ENCODE data around the gene IGFL2. TPM values are rescaled to one million over a fixed set of nuclear protein-coding genes. Genes with fewer than 3 reads are reported as not detected.
"Not testable (repeated sequence)": the region's sequence is repeated elsewhere in the genome, so short reads cannot be mapped to it uniquely, and the experiment has no call there.

Gene IGFL2
- total RNA-seq, 4 donors from 2014 or later, result not detected

GRCh38 chr19:46181388-46181779, 33.3 kb downstream of the IGFL2 start:
- intact Hi-C loops (cut with DNase I), result loop anchor here (10.0 kb wide), 1 partner anchor 97 kb away; no protein-coding TSS in a partner anchor
- Histone ChIP-seq H3K9me3 (no peaks in the 10 kb centered on the region), H3K4me3 (replicated peaks in 1 of 3) (no peak overlapping the region), H3K27ac (no peak overlapping the region), H3K4me1 (peaks cover 0 to 5% of the 10 kb centered on the region in 2 donors), H3K27me3 (no peaks in the 10 kb centered on the region), H3K36me3 (no peaks in the 10 kb centered on the region)
- DNase-seq, result peak; percentile 15 to 23
- 15 to 29% methylated on average over 6 of the region's 6 CpGs for WGBS, 2 donors
- TF ChIP-seq POLR2A (IDR thresholded peaks at IDR 0.05) (no peak), CTCF (IDR thresholded peaks at IDR 0.05) (no peak)

GRCh38 chr19:46182476-46182875, 34.4 kb downstream of the IGFL2 start:
- DNase-seq, result no peak
- Histone ChIP-seq H3K9me3 (no peaks in the 10 kb centered on the region), H3K27me3 (no peaks in the 10 kb centered on the region), H3K4me1 (peaks cover 0 to 5% of the 10 kb centered on the region in 2 donors), H3K27ac (no peak overlapping the region), H3K36me3 (no peaks in the 10 kb centered on the region), H3K4me3 (replicated peaks in 1 of 3) (no peak overlapping the region)
- 80 to 86% methylated on average over 8 of the region's 8 CpGs for WGBS, 2 donors
- TF ChIP-seq POLR2A (IDR thresholded peaks at IDR 0.05), result no peak
- TF ChIP-seq CTCF (IDR thresholded peaks at IDR 0.05), result no peak
- intact Hi-C loops (cut with DNase I), result loop anchor here (10.0 kb wide), 1 partner anchor 98 kb away; no protein-coding TSS in a partner anchor

- H3K36me3 ChIP-seq; H3K27me3 ChIP-seq; DNase-seq; H3K4me1 ChIP-seq; H3K9me3 ChIP-seq; H3K27ac ChIP-seq; H3K4me3 ChIP-seq (replicated peaks in 1 of 3): not testable (repeated sequence)
- intact Hi-C loops (cut with DNase I), result loop anchor here (10.0 kb wide), 1 partner anchor 100 kb away; no protein-coding TSS in a partner anchor
- 91 to 93% methylated on average over 6 of the region's 6 CpGs for WGBS, 2 donors
These were observed 37.0 kb downstream of the IGFL2 start for GRCh38 chr19:46184775-46185710.

GRCh38 chr19:46186101-46186716, 38.2 kb downstream of the IGFL2 start:
- Histone ChIP-seq H3K4me1 (peaks cover 0 to 4% of the 10 kb centered on the region in 2 donors), H3K9me3 (no peaks in the 10 kb centered on the region), H3K27ac (no peak overlapping the region), H3K27me3 (no peaks in the 10 kb centered on the region), H3K4me3 (replicated peaks in 1 of 3) (no peak overlapping the region), H3K36me3 (no peaks in the 10 kb centered on the region)
- TF ChIP-seq CTCF (IDR thresholded peaks at IDR 0.05), result no peak
- TF ChIP-seq POLR2A (IDR thresholded peaks at IDR 0.05), result no peak
- intact Hi-C loops (cut with DNase I), result loop anchor here (10.0 kb wide), 1 partner anchor 101 kb away; no protein-coding TSS in a partner anchor
- no peak for DNase-seq
- WGBS, 2 donors, result 82 to 90% methylated on average over 13 of the region's 20 CpGs

- Histone ChIP-seq H3K27ac (no peak overlapping the region), H3K36me3 (no peaks in the 10 kb centered on the region), H3K4me1 (no peaks in the 10 kb centered on the region), H3K9me3 (no peaks in the 10 kb centered on the region), H3K4me3 (replicated peaks in 1 of 3) (no peak overlapping the region), H3K27me3 (no peaks in the 10 kb centered on the region)
- intact Hi-C loops (cut with DNase I), result loop anchor here (10.0 kb wide), 1 partner anchor 102 kb away; no protein-coding TSS in a partner anchor
- 17 to 39% methylated on average over 5 of the region's 5 CpGs for WGBS, 2 donors
- TF ChIP-seq POLR2A (IDR thresholded peaks at IDR 0.05) (no peak), CTCF (IDR thresholded peaks at IDR 0.05) (no peak)
- no peak for DNase-seq
These were observed 38.7 kb downstream of the IGFL2 start for GRCh38 chr19:46186717-46187101.
